Medulla oblongata (tissue), 1 donor: ENCODE data around the gene ADGRF3.
"Not testable (repeated sequence)": the region's sequence is repeated elsewhere in the genome, so short reads cannot be mapped to it uniquely, and the experiment has no call there.

Experiments used
- DNase-seq: peaks from one replicate; pipeline ENCODE4 v3.0.0-alpha.2; 2015; ENCODE audit errors: extremely low spot score

ADGRF3 gene

DNA sequence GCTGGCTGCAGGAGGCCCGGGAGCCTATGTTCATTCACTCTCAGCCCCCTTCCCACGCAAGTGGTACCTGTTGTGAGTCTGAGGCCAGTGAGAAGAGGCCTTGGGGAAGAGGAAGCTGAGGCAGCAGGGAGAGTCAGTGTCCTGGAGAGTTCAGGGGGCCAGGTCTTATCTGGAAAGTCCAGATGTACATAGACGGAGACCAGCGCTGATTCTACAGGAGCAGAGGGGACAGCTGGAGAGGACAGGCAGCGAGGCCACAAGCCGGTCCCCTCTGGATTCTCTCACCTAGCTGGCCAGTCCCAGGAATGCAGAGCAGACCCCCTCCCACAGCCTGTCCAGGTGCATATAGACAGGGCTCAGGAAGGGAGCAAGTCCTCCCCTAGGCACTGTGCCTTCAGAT, 29.7 kb downstream of the ADGRF3 start:
- DNase-seq, result no peak

- no peak for DNase-seq
These were observed 30.5 kb downstream of the ADGRF3 start for GRCh38 chr2:26316041-26316440.

- no peak for DNase-seq
These were observed 32.3 kb downstream of the ADGRF3 start for GRCh38 chr2:26314243-26314642.

DNA sequence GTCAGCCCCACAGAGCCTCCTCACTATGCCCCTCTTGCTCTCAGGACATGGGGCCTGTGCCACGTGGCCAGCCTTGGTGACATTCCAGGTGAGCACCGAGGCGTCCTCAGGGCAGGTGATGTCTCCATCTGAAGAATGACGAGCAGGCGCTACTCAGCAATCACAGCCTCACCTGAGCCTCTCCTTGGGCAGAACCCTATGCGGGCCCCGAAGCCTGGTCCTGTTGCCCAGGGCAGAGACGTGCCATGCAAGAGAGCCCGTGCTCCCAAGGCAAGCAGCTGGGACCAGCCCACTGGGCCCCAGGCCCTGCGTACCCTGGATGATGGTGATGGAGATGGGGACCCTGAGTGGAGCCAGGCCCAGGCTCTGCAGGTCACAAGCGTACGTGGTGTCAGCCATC, 33.1 kb downstream of the ADGRF3 start:
- no peak for DNase-seq

GRCh38 chr2:26312471-26312870, 34.1 kb downstream of the ADGRF3 start:
- no peak for DNase-seq

DNA sequence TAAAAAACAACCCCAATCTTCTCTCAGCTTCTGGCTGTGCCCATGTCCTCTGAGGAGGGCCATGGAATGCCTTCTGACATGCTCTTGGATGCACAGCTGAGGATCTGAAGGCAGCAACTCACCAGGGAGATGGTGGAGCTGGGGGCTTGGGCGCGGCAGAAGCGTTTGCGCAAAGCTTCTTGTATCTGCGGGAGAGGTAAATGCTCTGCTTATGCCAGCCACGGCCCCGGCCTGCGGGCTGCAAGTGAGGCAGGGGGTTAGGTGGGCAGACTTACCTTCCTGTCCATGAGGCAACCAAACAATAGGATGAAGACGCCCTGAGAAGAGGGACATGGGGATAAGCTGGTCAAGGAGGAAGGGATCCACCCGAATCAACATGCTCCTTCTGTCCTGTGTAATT, 36.7 kb downstream of the ADGRF3 start:
- DNase-seq, result no peak

DNA sequence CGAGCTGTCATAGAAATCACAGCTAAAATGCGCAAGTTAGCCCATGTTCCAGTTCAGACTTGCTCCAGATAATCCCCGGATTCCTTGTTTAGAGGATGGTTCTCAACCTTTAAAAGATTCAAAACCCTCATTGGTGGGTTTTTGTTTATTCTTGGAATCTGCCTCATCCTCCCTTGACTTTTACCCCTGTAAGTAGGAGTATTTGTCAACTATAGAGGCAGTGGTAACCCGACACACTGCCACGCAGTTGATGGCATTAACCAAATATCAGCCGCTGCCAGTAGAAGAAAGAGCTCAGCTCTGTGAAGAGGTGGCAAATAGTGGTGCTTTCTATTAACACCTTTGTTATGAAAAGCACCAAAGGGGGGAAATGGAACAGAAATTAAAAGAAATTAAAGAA, 41.0 kb downstream of the ADGRF3 start:
- DNase-seq, result no peak

- DNase-seq, result not testable (repeated sequence)
These were observed 41.5 kb downstream of the ADGRF3 start for GRCh38 chr2:26305094-26305493.

- no peak for DNase-seq
These were observed 43.7 kb downstream of the ADGRF3 start for GRCh38 chr2:26302846-26303245.

- peak; percentile 31 for DNase-seq
These were observed 46.2 kb downstream of the ADGRF3 start for GRCh38 chr2:26300234-26300925.

GRCh38 chr2:26299471-26300101, 47.0 kb downstream of the ADGRF3 start:
- peak; percentile 47 for DNase-seq

DNA sequence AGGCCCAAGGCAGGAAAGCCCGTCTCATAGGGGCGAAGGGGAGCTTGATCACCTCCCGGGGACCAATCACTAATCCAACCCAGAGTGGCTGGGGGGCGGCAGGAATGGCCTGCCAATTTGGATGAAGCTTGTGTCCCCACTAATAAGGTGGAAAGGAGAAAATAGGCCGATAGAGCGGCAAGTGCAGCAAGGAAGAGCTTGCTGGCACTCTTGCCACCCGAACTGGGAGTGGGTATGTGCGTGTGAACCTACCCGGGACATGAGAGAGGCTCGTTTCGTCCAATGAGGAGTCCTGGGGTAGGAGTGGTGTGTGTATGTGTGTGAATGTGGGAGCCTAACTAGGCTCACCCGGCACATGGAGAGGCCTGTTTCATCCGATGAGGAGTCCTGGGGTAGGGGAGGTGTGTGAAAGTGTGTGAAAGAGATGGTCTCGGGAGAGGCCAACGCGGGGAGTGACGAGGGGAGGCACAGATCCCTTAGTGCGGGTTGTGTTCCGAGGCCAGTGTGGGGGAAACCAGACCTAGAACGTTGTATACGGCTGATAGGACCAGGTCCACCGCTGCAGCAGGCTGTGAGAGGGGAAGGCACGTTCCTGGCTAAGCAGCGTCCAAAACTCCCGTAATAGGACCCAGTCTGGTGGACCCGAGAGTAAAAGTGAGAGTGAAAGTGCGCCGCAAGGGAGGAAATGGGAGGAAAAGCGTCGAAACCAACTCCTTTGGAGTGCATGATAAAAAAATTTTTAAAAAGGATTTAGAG, 47.8 kb downstream of the ADGRF3 start:
- peak; percentile 63 for DNase-seq

- DNase-seq, result peak; percentile 4
These were observed 48.3 kb downstream of the ADGRF3 start for GRCh38 chr2:26298286-26298637.

DNA sequence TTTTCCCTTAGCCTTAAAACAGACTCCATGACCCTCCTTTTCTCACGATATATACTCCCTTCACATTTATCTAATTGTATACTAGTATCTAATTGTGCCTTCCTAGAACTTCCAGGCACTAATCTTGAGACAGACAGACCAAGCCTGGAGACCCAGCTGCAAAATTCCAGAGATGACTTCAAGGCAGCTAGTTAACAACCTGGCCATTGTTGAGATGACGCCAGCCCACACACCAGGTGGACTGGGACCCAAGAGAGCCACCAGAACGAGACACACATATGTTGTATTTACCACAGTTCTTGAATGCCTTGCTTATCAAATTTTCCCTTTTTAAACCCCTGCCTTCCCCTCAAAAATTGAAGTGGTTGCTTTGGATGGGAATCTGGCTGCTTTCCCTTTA, 49.5 kb downstream of the ADGRF3 start:
- no peak for DNase-seq

DNA sequence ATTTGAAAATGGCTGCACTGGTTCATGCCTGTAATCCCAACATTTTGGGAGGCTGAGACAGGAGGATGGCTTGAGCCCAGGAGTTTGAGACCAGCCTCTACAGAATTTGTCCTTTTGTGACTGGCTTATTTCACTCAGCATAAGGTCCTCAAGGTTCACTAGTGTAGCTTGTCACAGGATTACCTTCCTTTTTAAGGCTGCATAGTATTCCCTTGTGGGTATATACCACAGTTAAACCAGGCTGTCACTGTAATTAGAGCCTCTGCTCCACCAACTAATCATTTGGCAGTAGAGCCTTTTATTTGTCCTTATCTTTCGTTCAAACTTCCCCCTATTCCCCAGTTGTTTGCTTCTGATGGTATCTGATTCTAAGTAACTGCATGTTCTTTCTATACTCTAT, 51.1 kb downstream of the ADGRF3 start:
- DNase-seq, result no peak

DNA sequence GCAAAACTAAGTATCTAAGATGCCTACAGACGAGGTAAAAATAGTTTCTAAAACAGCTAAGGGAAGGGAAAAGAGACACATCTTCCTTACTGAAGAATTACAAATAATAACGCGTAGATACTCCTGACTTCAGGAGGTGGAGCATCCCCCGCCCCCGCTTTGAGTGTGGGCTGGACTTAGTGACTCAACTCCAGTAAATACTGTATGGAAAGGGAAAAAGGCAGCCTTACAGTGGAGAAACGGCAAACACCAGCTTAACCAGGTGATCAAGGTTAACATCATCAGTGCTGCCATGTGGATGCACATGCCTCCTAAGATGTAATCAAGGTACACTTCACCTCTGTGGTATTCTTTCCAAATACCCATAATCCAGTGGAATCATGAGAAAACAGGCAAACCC, 53.9 kb downstream of the ADGRF3 start:
- no peak for DNase-seq

GRCh38 chr2:26290001-26290400, 56.6 kb downstream of the ADGRF3 start:
- no peak for DNase-seq

- no peak for DNase-seq
These were observed 60.7 kb downstream of the ADGRF3 start for GRCh38 chr2:26285931-26286330.

GRCh38 chr2:26284132-26284531, 62.5 kb downstream of the ADGRF3 start:
- no peak for DNase-seq

GRCh38 chr2:26283606-26284005, 63.0 kb downstream of the ADGRF3 start:
- DNase-seq, result no peak

GRCh38 chr2:26281226-26281625, 65.4 kb downstream of the ADGRF3 start:
- no peak for DNase-seq

DNA sequence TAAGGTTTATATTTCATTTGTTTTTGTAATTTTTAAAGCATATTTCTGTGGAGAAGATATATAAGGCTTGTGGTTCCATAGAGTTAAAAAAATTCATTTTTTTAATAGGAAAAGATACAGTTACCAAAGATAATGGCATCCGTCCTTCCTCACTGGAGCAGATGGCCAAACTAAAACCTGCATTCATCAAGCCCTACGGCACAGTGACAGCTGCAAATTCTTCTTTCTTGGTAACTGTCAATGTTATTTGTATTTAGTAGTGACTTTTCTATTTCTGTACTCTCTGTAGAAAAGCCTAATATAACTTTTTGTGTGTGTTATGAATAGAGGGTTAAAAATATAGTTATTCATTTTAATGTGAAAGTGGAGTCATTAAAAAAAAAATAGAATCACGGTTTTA, 66.7 kb downstream of the ADGRF3 start:
- DNase-seq, result no peak
